NT2/D1 (cell line): ENCODE data around the gene NTRK3.

ENCODE experiments used
- SUZ12 ChIP-seq: IDR thresholded peaks from 2 replicates; pipeline ENCODE4 v1.6.1; 2011; ENCODE audit not compliant: insufficient read length, insufficient read depth; ENCODE audit errors: extremely low read depth
- YY1 ChIP-seq: IDR thresholded peaks from 2 replicates; pipeline ENCODE4 v1.6.1; 2011; ENCODE audit not compliant: insufficient read length, insufficient read depth
- ZNF274 ChIP-seq: IDR thresholded peaks from 2 replicates; pipeline ENCODE4 v1.6.1; 2011; ENCODE audit warnings: mild to moderate bottlenecking, low read depth, low read length

DNA sequence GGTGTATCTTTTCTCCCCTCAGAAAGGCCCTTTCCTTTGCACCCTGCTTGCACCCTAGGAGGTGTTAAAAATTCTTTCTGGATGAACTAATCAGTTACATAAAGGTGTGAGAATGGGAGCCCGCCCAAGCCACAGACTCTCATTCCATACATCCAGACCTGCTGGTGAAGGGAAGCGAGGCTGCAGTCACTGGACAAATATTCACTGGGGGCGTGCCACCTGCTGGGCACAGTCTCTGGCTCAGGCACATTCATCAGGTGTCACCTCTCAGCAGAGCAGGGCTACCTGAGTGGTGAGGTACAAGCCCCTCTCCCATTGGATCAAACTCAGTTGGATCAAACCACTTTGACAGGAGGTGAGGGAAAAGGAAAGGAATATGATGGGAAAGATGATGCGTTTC lies 52.0 kb downstream of the NTRK3 start:
- no peak for TF ChIP-seq YY1
- TF ChIP-seq ZNF274: no peak
- no peak for TF ChIP-seq SUZ12
